Endothelial cell (in vitro differentiated cells): ENCODE measurements around the gene PRKCA. TPM values are rescaled to one million over a fixed set of nuclear protein-coding genes. Genes with fewer than 3 reads are reported as not detected.

Experiments used
- DNase-seq: peaks from one replicate; pipeline ENCODE4 v3.0.0; 2021; ENCODE audit warnings: low spot score
- H3K27ac Mint-ChIP-seq: one replicate; pipeline ENCODE4 v1.8.0; 2021; ENCODE audit warnings: mixed read lengths, inconsistent platforms; ENCODE audit not compliant: unreplicated experiment
- H3K27me3 Mint-ChIP-seq: one replicate; pipeline ENCODE4 v1.8.0; 2021; ENCODE audit warnings: mild to moderate bottlenecking, moderate library complexity, mixed read lengths, inconsistent platforms; ENCODE audit not compliant: unreplicated experiment
- H3K36me3 Mint-ChIP-seq: one replicate; pipeline ENCODE4 v1.8.0; 2021; ENCODE audit warnings: mild to moderate bottlenecking, low read depth, mixed read lengths, inconsistent platforms; ENCODE audit not compliant: unreplicated experiment
- H3K4me1 Mint-ChIP-seq: one replicate; pipeline ENCODE4 v1.8.0; 2021; ENCODE audit warnings: mild to moderate bottlenecking, mixed read lengths, inconsistent platforms; ENCODE audit not compliant: unreplicated experiment
- H3K4me3 Mint-ChIP-seq: one replicate; pipeline ENCODE4 v1.8.0; 2021; ENCODE audit warnings: mild to moderate bottlenecking, mixed read lengths, inconsistent platforms; ENCODE audit not compliant: unreplicated experiment
- H3K9me3 Mint-ChIP-seq: one replicate; pipeline ENCODE4 v1.8.0; 2021; ENCODE audit warnings: mixed read lengths, inconsistent platforms; ENCODE audit not compliant: unreplicated experiment
- CTCF ChIP-seq: fragments of 200-600 bp; sonication (generic); IDR thresholded peaks from one replicate; pipeline ENCODE4 v1.5.0; 2021; ENCODE audit warnings: antibody characterized with exemption; ENCODE audit not compliant: unreplicated experiment
- total RNA-seq: library from RNA; stranded (reverse); fragmentation: NEBNext Ultra II Directional; extraction: Animal tissue kit (Norgen Biotek cat#: 25700); gene quantifications from one replicate; pipeline ENCODE4 v1.2.1, GENCODE V29; 2021; ENCODE audit not compliant: unreplicated experiment

Gene PRKCA
- total RNA-seq, 1 donor from 2014 or later = 2.1 TPM

- Mint-ChIP-seq H3K27me3 (peaks cover 2% of the 10 kb centered on the region), H3K4me1 (peaks cover 20% of the 10 kb centered on the region), H3K36me3 (no peaks in the 10 kb centered on the region), H3K9me3 (no peaks in the 10 kb centered on the region), H3K27ac (no peak overlapping the region), H3K4me3 (no peak overlapping the region)
- TF ChIP-seq CTCF = no peak
- no peak for DNase-seq
Measured at GRCh38 chr17:66580956-66581391, 278.6 kb downstream of the PRKCA start.

DNA sequence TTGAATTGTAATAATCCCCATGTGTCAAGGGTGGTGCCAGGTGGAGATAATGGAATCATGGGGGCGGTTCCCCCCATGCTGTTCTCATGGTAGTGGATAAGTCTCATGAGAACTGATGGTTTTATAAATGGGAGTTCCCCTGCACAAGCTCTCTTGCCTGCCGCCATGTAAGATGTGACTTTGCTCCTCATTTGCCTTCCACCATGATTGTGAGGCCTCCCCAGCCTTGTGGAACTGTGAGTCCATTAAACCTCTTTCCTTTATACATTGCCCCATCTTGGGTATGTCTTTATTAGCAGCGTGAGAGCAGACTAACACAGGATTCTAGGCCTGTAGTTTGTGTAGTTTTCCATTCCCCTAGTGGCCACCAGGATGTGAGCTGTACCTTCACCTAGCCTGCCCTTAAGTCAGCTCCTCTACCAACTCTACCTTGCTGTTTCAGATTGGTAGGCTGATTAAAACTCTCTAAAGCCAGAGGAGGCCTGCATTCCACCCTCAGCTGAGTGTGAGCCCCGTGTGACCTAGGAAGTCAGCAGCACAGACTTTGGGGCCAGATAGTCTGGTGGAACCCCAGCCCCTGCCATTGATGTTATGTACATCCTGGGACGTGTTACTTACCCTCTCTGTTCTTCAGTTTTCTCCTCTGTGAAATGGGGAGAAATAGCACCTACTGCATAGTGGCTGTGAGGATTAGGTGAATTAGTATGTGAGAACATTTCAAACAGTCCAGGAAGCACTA, 280.1 kb downstream of the PRKCA start:
- no peak for DNase-seq
- H3K36me3 Mint-ChIP-seq = no peaks in the 10 kb centered on the region
- no peak overlapping the region for H3K4me3 Mint-ChIP-seq
- peaks cover 20% of the 10 kb centered on the region for H3K4me1 Mint-ChIP-seq
- H3K27ac Mint-ChIP-seq = no peak overlapping the region
- H3K9me3 Mint-ChIP-seq = no peaks in the 10 kb centered on the region
- TF ChIP-seq CTCF = no peak
- peaks cover 2% of the 10 kb centered on the region for H3K27me3 Mint-ChIP-seq

DNA sequence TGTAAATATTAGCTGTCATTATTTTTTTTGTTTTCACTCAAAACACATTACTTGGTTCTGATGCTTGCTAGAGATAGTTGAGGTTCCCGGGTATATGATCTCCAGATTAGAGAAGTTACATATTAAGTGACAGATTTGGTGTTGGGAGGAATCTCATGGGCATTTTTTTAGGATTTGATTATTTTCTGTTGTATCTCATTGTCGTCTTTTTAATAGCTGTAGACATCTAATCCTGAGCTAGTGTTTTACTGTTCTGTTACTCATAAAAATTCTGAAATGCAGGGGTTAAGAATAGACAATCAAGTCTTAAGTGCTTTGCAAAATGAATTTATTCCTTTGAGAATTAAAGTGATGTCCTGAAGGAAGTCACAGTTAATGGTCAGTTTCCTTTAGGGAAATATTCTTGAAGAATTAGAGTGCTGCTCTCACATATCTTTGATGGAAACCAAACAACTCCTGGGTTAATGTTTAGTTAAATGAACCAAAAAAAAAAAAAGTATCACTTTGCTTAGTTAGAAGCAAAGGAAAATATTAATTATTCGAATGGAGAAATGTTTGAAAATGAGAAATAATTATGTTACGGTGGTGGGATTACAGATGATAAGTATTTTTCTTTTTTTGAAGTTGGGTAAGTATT, 280.8 kb downstream of the PRKCA start:
- no peak for TF ChIP-seq CTCF
- no peak for DNase-seq
- H3K4me1 Mint-ChIP-seq = peaks cover 25% of the 10 kb centered on the region
- H3K27ac Mint-ChIP-seq = no peak overlapping the region
- H3K27me3 Mint-ChIP-seq = peaks cover 2% of the 10 kb centered on the region
- H3K9me3 Mint-ChIP-seq = no peaks in the 10 kb centered on the region
- no peak overlapping the region for H3K4me3 Mint-ChIP-seq
- H3K36me3 Mint-ChIP-seq = no peaks in the 10 kb centered on the region

- Mint-ChIP-seq H3K27ac (no peak overlapping the region), H3K36me3 (no peaks in the 10 kb centered on the region), H3K9me3 (no peaks in the 10 kb centered on the region), H3K27me3 (no peaks in the 10 kb centered on the region), H3K4me3 (no peak overlapping the region), H3K4me1 (peaks cover 15% of the 10 kb centered on the region)
- no peak for TF ChIP-seq CTCF
- no peak for DNase-seq
Measured at GRCh38 chr17:66584927-66585326, 282.5 kb downstream of the PRKCA start.

GRCh38 chr17:66585472-66585871, 283.1 kb downstream of the PRKCA start:
- H3K9me3 Mint-ChIP-seq = no peaks in the 10 kb centered on the region
- H3K4me3 Mint-ChIP-seq = no peak overlapping the region
- H3K36me3 Mint-ChIP-seq = no peaks in the 10 kb centered on the region
- TF ChIP-seq CTCF = no peak
- no peak overlapping the region for H3K27ac Mint-ChIP-seq
- DNase-seq = no peak
- peaks cover 14% of the 10 kb centered on the region for H3K4me1 Mint-ChIP-seq
- no peaks in the 10 kb centered on the region for H3K27me3 Mint-ChIP-seq
